GM21360 (cell line): ENCODE data around the gene MAP1LC3A.
A peak's percentile ranks its signal among the peaks of the same experiment; 100 is the strongest.
"Not testable (repeated sequence)": the region's sequence is repeated elsewhere in the genome, so short reads cannot be mapped to it uniquely, and the experiment has no call there.

Experiments used
- ATAC-seq: cut with Tn5 transposase; IDR thresholded peaks from one replicate; pipeline ENCODE4 v1.9.1; 2021; ENCODE audit warnings: mild to moderate bottlenecking, moderate library complexity; ENCODE audit not compliant: unreplicated experiment

The MAP1LC3A gene

DNA sequence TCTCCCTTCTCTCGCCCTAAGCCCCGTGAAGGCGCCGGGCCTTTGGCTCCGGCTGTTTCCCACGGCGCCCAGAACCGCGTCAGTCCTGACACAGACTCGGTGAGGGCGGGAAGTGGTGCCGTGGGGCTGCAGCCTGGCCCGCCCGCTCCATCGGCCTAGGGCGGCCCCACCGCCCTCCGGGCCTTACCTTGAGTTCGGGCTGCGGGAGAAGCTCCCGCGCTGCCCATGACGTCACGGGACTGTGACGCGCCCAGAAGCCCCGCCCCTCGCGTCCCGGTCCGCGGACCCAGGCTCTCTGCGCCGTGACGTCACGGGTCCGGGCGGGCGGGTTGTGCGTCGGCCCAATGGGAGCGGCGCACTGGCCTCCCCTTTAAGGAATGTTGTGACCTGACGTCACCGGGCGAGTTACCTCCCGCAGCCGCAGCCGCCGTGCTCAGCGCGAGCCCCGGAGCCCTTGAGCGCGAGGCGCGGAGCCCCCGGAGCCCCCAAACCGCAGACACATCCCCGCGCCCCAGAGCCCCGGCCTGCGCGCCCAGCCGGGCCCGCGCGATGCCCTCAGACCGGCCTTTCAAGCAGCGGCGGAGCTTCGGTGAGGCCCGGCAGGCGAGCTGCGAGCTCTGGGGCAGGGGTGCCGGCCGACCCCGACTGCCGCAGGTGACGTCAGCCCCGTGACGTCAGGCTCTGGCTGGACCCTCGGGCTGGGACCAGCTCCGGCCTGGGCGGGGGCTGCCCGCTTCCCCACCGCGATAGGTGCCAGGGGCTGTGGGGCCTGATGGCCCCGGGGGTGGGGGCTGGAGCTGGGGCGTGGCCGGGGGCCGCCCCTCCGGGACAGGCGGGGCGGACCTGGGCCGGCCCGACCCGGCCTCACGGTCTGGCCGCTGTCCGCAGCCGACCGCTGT lies at the start of gene MAP1LC3A:
MAP1LC3A (plus strand) TSS at position 399 of the 899 bp plus-strand sequence; CDS start at position 550, 151 bp downstream.
- ATAC-seq, result peak; percentile 60

- ATAC-seq, result no peak
Measured at GRCh38 chr20:34510575-34510974, 47.9 kb upstream of the MAP1LC3A start.

DNA sequence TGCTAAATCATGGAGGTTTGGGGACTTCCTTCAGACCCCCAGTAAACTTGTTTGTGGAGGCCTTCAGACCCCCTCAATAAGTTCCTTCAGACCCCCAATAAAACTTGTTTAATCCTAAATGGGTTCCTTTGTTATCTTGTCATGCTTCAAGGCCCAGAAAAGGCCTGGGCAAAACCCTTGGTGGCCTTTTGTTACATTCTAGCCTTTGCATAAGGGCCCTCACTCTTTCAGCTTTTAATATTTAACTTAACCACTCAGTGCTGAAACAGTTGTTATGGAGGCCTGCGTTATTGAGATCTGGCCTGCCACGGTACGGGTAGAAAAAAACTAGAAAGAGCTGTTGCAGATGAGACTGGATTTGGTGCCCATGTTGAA lies 46.6 kb upstream of the MAP1LC3A start:
- no peak for ATAC-seq

DNA sequence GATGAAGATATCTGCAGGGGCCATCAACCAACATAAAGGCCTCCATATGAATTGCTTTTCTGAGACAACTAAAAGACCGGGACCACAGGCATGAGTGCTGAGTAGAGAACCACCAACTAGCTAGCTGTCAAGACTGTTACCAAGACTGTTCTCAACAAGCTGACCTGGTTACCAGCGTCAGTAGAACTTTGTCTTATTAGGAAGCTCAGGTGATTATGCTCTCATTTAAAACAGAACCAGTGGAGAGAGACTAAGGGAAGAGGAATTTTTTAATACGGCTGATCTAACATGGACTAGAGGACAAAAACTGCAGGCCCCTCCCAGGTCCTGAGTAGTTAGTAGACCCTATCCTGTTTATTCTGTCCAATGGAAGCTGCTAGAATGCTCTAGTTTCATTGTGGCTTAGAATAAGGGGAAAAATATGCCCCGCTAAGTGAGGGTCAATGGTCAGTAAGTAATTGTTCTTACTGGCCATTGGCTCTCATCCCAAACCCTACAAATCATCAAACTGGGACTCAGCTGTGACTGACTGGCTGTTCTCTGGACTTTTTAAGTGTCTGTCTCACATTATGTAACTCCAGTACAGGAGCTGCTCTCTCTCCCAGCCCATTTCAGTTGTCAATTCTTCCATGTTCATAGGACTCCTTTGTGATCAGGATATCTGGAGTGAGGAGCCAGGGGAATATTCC lies 46.1 kb upstream of the MAP1LC3A start:
- no peak for ATAC-seq

DNA sequence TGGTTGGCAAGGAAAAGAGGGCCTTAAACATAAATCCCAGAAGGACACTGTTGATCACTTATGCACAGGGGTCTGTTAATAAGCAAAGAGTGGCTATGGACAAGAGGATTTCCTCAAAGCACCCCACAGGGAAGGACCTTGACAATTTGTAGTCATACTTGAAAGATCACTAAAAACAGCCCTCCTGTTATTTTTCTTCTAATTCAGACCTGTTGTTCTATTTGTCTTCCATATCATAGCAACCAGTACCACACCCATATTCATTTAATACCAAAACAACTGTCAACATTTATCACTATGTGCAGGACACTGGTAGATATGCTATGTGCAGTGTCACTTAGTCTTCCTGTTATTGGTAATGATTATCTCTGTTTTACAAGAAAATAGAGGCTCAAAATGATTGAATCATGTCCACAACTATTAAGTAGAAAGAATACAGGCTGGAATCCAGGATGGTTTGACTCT lies 45.5 kb upstream of the MAP1LC3A start:
- no peak for ATAC-seq

DNA sequence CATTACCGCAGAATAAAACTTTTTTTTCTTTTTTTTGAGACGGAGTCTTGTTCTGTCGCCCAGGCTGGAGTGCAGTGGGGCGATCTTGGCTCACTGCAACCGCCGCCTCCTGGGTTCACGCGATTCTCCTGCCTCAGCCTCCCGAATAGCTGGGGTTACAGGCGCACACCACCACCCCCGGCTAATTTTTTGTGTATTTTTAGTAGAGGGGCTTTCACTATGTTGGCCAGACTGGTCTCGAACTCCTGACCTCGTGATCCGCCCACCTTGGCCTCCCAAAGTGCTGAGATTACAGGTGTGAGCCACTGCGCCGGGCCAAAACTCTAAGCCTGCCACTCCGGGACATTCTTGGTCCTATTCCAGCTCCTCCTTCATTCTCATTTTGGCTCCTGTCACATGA lies 44.5 kb upstream of the MAP1LC3A start:
- ATAC-seq, result not testable (repeated sequence)

DNA sequence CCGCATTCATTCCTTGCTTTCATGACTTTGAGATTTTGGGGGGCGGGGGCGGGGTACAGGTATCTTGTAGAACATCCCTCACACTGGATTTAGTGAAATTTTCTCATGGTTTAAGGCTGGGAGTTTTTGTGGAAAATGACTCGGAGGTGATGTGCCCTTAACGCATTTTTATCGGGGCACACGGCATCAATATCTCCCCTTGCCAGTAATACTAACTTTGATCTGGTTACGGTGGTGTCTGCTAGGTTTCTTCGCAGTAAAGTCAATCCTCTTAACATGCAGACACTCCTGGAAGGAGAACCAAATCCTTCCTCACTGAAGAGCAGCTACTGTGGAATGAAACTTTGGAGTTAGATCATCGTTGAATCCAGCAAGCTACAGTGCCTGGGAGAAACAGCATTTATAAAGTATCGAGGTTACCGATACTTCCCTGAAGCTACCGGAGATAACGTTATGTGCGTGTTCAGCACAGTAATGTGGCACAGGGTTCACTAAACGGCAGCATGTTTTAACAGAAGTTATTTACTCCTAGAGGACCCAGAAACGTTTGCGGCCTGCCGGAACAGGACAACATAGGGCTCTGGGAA lies 43.5 kb upstream of the MAP1LC3A start:
- no peak for ATAC-seq

DNA sequence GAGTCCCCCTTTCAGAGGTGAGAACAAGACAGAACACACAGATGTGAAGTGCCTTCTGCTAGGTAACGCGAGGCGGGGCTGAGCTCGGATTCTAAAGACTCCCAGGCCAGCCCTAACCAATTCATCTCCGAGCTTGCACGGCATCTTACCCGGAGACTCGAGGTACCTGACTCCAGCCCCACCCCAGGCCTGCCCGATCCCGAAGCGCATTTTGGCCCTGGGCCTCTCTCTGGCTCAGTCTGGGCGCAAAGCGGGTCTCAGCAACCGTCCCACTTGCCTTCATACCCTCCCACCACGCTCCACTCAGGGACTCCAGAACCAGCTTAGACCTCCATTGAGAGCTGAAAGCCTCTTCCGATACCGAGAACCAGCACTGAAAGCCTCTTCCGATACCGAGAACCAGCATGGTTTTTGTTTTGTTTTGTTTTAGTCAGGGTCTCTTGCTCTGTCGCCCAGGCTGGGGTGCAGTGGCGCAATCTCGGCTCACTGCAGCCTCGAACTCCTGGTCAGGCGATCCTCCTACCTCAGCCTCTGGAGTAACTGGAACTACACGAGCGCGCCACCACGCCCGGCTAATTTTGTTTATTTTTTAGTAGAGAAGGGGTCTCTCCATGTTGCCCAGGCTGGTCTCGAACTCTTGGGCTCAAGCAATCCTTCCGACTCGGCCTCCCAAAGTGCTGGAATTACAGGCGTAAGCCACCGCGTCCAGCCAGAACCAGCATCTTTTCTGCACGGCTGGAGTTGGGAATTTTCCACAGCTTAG lies 42.9 kb upstream of the MAP1LC3A start:
- ATAC-seq, result peak; percentile 48

- peak; percentile 70 for ATAC-seq
Measured at GRCh38 chr20:34516247-34517113, 42.0 kb upstream of the MAP1LC3A start, which contains the start of gene DYNLRB1. DYNLRB1 (plus strand) TSS chr20:34516422; CDS start chr20:34516459, 37 bp downstream.

GRCh38 chr20:34517114-34517505 lies 41.4 kb upstream of the MAP1LC3A start:
- ATAC-seq, result no peak

GRCh38 chr20:34518863-34519262 lies 39.7 kb upstream of the MAP1LC3A start:
- ATAC-seq, result not testable (repeated sequence)

DNA sequence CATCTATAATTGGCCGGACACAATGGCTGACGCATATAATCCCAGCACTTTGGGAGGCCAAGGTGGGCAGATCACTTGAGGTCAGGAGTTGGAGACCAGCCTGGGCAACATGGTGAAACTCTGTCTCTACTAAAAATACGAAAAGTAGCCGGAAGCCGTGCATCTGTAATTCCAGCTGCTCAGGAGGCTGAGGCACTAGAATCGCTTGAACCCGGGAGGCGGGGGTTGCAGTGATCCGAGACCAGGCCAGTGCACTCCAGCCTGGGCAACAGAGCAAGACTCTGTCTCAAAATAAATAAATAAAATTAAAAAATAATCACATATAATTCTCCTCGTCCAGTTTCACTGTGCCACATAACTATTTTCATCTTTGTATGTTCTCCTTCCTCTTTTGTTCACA lies 38.7 kb upstream of the MAP1LC3A start:
- ATAC-seq, result not testable (repeated sequence)

DNA sequence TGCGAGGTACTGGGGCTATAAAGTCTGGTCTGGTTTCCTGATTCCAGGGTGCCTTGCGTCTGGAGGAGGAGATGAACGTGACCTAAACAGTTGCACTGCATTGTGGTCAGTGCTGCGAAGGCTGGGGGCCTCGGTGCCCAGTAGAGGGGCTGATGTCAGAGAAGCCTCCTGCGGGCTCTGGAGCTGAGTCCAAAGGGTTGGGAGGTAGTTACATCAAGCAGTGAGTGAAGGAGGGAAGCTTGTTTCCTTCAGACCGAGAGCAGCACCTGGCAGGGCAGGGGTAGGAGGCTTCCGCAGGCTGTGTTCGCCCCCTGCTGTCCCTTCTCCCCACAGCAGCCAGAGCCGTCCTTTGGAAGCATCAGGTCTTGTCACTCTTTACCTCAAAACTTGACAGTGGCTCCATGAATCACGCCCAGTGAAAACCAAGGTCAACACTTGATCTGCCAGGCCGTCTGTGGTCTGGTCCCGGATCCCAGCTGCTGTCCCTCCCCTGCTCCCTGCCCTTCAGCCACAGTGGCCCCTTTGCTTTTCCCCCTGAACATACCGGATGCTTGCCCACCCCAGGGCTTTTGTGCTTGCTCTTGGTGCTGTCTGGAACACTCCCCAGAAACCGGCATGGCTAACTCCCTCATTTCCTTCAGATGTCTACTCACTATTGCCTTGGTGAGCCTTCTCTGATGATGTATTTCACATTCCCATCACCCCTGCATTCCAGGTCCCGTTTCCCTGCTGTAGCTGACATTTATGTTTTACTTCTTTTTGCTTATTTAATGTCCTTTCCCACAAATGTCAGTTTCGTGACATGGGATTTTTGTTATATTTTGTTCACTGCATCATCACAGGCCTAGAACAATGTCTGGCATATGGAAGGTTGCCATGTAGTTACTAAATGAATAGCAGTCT lies 35.3 kb upstream of the MAP1LC3A start:
- ATAC-seq, result no peak

- no peak for ATAC-seq
Measured at GRCh38 chr20:34524426-34524825, 34.1 kb upstream of the MAP1LC3A start.

- ATAC-seq, result no peak
Measured at GRCh38 chr20:34525342-34525708, 33.2 kb upstream of the MAP1LC3A start.

DNA sequence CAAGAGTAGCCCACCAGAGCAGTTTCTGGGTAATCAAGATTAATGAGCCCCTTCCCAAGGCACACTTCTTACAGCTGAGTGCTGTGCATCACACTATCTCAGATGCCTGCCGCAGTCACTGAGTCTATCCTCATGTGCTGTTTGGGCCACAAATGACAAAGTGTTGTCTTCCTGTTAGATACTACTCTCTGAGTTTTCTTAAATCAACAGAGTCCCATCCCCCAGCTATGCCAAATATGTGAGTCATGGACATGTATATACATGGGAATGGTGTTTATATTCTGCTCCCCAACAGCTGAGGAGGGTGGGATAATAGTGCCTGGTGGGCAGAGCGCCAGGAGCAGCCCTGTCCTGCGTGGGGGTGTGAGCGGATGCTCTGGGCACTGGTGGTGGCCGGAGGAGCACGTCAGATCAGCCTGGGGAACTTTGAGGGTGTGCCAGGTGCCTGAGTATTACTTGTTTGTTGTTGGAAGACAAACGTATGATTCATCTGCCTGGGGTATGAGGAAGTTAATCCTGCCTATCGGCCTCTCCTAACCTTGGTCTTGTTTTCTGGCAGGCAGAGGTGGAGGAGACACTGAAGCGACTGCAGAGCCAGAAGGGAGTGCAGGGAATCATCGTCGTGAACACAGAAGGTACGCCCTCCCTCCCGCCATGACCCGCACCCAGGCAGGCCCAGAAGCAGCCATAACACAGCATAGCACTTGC lies 32.7 kb upstream of the MAP1LC3A start:
- ATAC-seq, result no peak

DNA sequence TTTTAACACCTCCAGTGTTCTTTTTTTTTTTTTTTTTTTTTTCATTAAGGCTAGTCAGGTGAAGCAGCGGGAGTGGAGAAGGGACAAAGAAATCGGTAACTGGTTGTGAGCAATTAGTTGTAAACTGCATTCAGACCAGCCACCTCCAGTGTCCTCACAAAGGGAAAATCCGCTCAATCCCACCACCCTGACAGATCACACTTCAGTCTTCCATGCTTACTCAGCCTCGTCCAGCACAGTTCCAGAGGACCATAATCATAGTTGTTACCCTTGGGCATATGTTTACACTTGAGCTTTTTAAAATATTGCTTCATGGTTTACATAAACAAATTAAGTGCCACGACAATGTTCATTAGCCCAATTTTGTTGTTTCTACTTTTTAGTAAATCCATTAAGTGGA lies 32.1 kb upstream of the MAP1LC3A start:
- no peak for ATAC-seq

GRCh38 chr20:34527016-34527415 lies 31.5 kb upstream of the MAP1LC3A start:
- ATAC-seq, result no peak
